Activated naive CD8-positive, alpha-beta T cell treated with anti-CD3 and anti-CD28 coated beads, Interleukin-2, amount 10 ng/mL, durations not matched to agents 7 days and 5 days (primary cell): ENCODE data around the gene OTX1. TPM values are rescaled to one million over a fixed set of nuclear protein-coding genes. Genes with fewer than 3 reads are reported as not detected.

Experiments
- ATAC-seq: fragments of 150-1000 bp; cut with Tn5 transposase; one replicate; pipeline ENCODE4 v1.10.0; 2021; ENCODE audit warnings: low read depth, moderate library complexity
- POLR2A ChIA-PET: fragments of 350-600 bp; sonication (Branson Sonifier 250); formaldehyde crosslinking; loops from one replicate; lab custom pipeline; 2021; ENCODE audit warnings: antibody characterized with exemption; lab: Charles Lee
- DNase-seq: peaks from one replicate; pipeline ENCODE4 v3.0.0; 2021
- H3K27ac Mint-ChIP-seq: one replicate; pipeline ENCODE4 v1.8.0; 2022; ENCODE audit warnings: mild to moderate bottlenecking, mixed read lengths
- H3K27me3 Mint-ChIP-seq: one replicate; pipeline ENCODE4 v1.8.0; 2022; ENCODE audit warnings: mild to moderate bottlenecking, moderate library complexity, mixed read lengths
- H3K36me3 Mint-ChIP-seq: one replicate; pipeline ENCODE4 v1.8.0; 2021; ENCODE audit warnings: mild to moderate bottlenecking, mixed read lengths
- H3K4me1 Mint-ChIP-seq: one replicate; pipeline ENCODE4 v1.8.0; 2021; ENCODE audit warnings: mixed read lengths
- H3K4me3 Mint-ChIP-seq: one replicate; pipeline ENCODE4 v1.8.0; 2022; ENCODE audit warnings: mild to moderate bottlenecking, moderate library complexity, mixed read lengths
- H3K9me3 Mint-ChIP-seq: one replicate; pipeline ENCODE4 v1.8.0; 2021; ENCODE audit warnings: mixed read lengths
- total RNA-seq, 2 experiments: library from RNA; stranded (reverse); gene quantifications; one replicate each; pipeline ENCODE4 v1.2.3, GENCODE V29; 2021

Gene OTX1
- total RNA-seq, 2 experiments from 2014 or later = not detected

GRCh38 chr2:63081404-63081803, 30.8 kb downstream of the OTX1 start:
- Mint-ChIP-seq H3K27ac (no peak overlapping the region), H3K4me1 (no peaks in the 10 kb centered on the region), H3K27me3 (peaks cover 16% of the 10 kb centered on the region), H3K4me3 (no peak overlapping the region), H3K36me3 (no peaks in the 10 kb centered on the region), H3K9me3 (no peaks in the 10 kb centered on the region)
- POLR2A ChIA-PET = no interaction called here
- ATAC-seq (no peak), DNase-seq (no peak)

- no peak for DNase-seq
- Mint-ChIP-seq H3K27ac (no peak overlapping the region), H3K4me1 (no peaks in the 10 kb centered on the region), H3K36me3 (no peaks in the 10 kb centered on the region), H3K9me3 (peaks cover 1% of the 10 kb centered on the region), H3K27me3 (peaks cover 7% of the 10 kb centered on the region), H3K4me3 (no peak overlapping the region)
- POLR2A ChIA-PET = no interaction called here
- no peak for ATAC-seq
Measured at GRCh38 chr2:63086687-63087086, 36.1 kb downstream of the OTX1 start.

DNA sequence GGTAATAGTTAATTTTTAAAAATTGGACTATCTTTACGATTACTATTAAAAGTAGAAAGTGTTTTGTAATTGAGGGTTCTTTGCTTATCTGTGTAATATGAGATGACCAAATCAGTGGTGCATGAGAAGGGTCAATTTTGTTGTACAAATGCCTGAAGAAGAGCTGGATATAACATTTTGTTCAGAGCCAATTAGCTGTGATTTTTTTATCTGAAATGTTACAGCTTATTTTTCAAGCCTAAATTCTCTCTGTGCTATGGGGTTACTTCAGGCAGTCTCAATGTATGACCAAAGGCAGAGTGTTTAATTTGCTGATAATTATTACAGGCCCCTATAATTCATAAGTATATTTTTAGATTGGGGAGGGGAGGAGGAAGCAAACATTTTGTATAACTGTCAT, 41.8 kb downstream of the OTX1 start:
- H3K4me1 Mint-ChIP-seq = no peaks in the 10 kb centered on the region
- DNase-seq (no peak), ATAC-seq (no peak)
- no peak overlapping the region for H3K4me3 Mint-ChIP-seq
- no peaks in the 10 kb centered on the region for H3K36me3 Mint-ChIP-seq
- POLR2A ChIA-PET = no interaction called here
- H3K27me3 Mint-ChIP-seq = peaks cover 2% of the 10 kb centered on the region
- H3K27ac Mint-ChIP-seq = no peak overlapping the region
- H3K9me3 Mint-ChIP-seq = peaks cover 1% of the 10 kb centered on the region

- H3K9me3 Mint-ChIP-seq = peaks cover 1% of the 10 kb centered on the region
- H3K27ac Mint-ChIP-seq = no peak overlapping the region
- DNase-seq (no peak), ATAC-seq (no peak)
- POLR2A ChIA-PET = no interaction called here
- H3K4me1 Mint-ChIP-seq = no peaks in the 10 kb centered on the region
- H3K36me3 Mint-ChIP-seq = no peaks in the 10 kb centered on the region
- H3K4me3 Mint-ChIP-seq = no peak overlapping the region
- peaks cover 2% of the 10 kb centered on the region for H3K27me3 Mint-ChIP-seq
Measured at GRCh38 chr2:63092857-63093256, 42.2 kb downstream of the OTX1 start.

DNA sequence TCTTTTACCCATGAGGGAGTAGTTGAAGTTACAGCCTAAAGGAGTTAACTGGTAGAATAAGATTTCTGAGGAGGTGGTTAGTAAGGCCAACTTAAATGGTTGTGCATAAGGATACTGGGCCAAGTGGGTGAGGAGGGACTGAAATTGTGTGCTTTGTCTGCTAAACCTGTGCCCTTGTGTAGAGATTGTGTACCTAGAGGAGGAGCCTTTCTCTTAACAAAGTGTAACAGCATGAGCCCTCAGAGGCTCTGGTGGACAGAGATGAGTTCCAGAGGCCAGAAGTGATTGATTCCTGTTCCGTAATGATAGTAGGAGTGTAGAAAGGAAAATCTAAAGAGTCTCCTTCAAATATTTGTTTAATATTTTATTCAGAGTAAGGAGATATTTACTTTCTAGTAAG, 42.9 kb downstream of the OTX1 start:
- H3K9me3 Mint-ChIP-seq = peaks cover 1% of the 10 kb centered on the region
- POLR2A ChIA-PET = no interaction called here
- DNase-seq = no peak
- no peak for ATAC-seq
- peaks cover 2% of the 10 kb centered on the region for H3K27me3 Mint-ChIP-seq
- H3K4me3 Mint-ChIP-seq = no peak overlapping the region
- H3K4me1 Mint-ChIP-seq = no peaks in the 10 kb centered on the region
- no peaks in the 10 kb centered on the region for H3K36me3 Mint-ChIP-seq
- H3K27ac Mint-ChIP-seq = no peak overlapping the region

GRCh38 chr2:63096491-63096890, 45.9 kb downstream of the OTX1 start:
- POLR2A ChIA-PET = no interaction called here

DNA sequence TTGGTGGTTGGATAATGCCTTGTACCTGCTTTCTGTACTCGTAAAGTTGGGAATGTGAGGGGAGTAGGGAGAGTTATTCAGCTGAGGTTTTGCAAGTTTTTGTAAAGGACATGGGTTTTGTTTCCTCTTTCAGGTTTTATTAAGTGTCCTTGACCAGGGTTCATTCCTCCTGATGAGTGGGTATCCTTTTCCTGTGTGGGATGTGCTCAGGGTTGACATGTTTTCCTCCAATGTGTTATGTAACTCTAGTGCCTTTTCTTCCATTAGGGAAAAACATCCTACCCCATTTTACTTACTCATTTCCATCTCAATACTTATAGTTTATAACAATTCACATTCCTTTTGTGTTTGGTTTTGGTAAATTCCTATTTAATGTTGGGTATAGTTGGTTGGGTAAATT, 48.4 kb downstream of the OTX1 start:
- ATAC-seq (no peak), DNase-seq (no peak)
- POLR2A ChIA-PET = no interaction called here
- Mint-ChIP-seq H3K27ac (no peak overlapping the region), H3K27me3 (peaks cover 6% of the 10 kb centered on the region), H3K9me3 (peaks cover 4% of the 10 kb centered on the region), H3K4me3 (no peak overlapping the region), H3K36me3 (no peaks in the 10 kb centered on the region), H3K4me1 (no peaks in the 10 kb centered on the region)

More at GRCh38 chr2:63096491-63096890, 45.9 kb downstream of the OTX1 start:
- H3K4me1 Mint-ChIP-seq = no peaks in the 10 kb centered on the region
- no peaks in the 10 kb centered on the region for H3K9me3 Mint-ChIP-seq
- H3K4me3 Mint-ChIP-seq = no peak overlapping the region
- H3K27ac Mint-ChIP-seq = no peak overlapping the region
- no peaks in the 10 kb centered on the region for H3K36me3 Mint-ChIP-seq
- ATAC-seq (no peak), DNase-seq (no peak)
- H3K27me3 Mint-ChIP-seq = peaks cover 2% of the 10 kb centered on the region

DNA sequence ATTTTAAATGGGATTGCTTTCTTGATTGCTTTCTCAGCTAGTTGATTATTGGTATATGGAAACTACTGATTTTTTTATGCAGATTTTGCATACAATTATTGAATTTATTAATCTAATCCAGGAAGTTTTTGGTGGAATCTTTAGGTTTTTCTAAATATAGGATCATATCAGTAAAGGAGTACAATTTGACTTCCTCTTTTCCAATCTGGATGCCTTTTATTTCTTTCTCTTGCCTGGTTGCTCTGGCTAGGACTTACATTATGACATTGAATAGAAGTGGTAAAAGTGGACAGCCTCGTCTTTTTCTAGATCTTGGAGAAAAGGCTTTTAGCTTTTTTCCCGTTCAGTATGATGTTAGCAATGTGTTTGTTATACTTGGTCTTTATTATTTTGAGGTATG, 51.3 kb downstream of the OTX1 start:
- no peaks in the 10 kb centered on the region for H3K4me1 Mint-ChIP-seq
- POLR2A ChIA-PET = no interaction called here
- peaks cover 9% of the 10 kb centered on the region for H3K9me3 Mint-ChIP-seq
- DNase-seq (no peak), ATAC-seq (no peak)
- no peak overlapping the region for H3K27ac Mint-ChIP-seq
- H3K4me3 Mint-ChIP-seq = no peak overlapping the region
- H3K36me3 Mint-ChIP-seq = no peaks in the 10 kb centered on the region
- H3K27me3 Mint-ChIP-seq = peaks cover 6% of the 10 kb centered on the region

GRCh38 chr2:63104482-63104881, 53.9 kb downstream of the OTX1 start:
- Mint-ChIP-seq H3K27ac (no peak overlapping the region), H3K4me1 (no peaks in the 10 kb centered on the region), H3K36me3 (no peaks in the 10 kb centered on the region), H3K27me3 (peaks cover 6% of the 10 kb centered on the region), H3K4me3 (no peak overlapping the region), H3K9me3 (peaks cover 9% of the 10 kb centered on the region)
- POLR2A ChIA-PET = no interaction called here
- ATAC-seq (no peak), DNase-seq (no peak)
